Measurements from ENCODE around the gene PREP. TPM values are rescaled to one million over a fixed set of nuclear protein-coding genes. Genes with fewer than 3 reads are reported as not detected.

The PREP gene
- total RNA-seq, 1 donor from 2014 or later, result 21.4 TPM

- no peak overlapping the region for H3K4me3 ChIP-seq (ENCODE audit: low read length in 3 of 3)
- H3K36me3 ChIP-seq (ENCODE audit: control insufficient read depth in 3 of 3, insufficient read depth in 3 of 3, low read length in 3 of 3), result peaks cover 12 to 14% (median 14%) of the 10 kb centered on the region in 3 donors
- no peak overlapping the region for H3K27ac ChIP-seq (ENCODE audit: low read depth, low read length)
- no peaks in the 10 kb centered on the region for H3K9me3 ChIP-seq (ENCODE audit: control insufficient read depth in 3 of 3, low read length in 3 of 3)
- H3K27me3 ChIP-seq (ENCODE audit: control insufficient read depth in 3 of 3, insufficient read depth in 3 of 3, low read length in 3 of 3), result no peaks in the 10 kb centered on the region
- H3K4me1 ChIP-seq (ENCODE audit: control insufficient read depth in 3 of 3, insufficient read depth in 3 of 3, low read length in 3 of 3), result peaks cover 27 to 42% (median 28%) of the 10 kb centered on the region in 3 donors
- H3K9ac ChIP-seq (ENCODE audit: low read depth in 1 of 3, low read length in 3 of 3), result peak overlapping the region in 1 of 3 donors; percentile 16
Observed at GRCh38 chr6:105398859-105399258, 4.0 kb downstream of the PREP start.

GRCh38 chr6:105397987-105398386 lies 4.9 kb downstream of the PREP start:
- Histone ChIP-seq H3K27me3 (ENCODE audit: control insufficient read depth in 3 of 3, insufficient read depth in 3 of 3, low read length in 3 of 3) (no peaks in the 10 kb centered on the region), H3K4me1 (ENCODE audit: control insufficient read depth in 3 of 3, insufficient read depth in 3 of 3, low read length in 3 of 3) (peaks cover 23 to 37% (median 27%) of the 10 kb centered on the region in 3 donors), H3K9me3 (ENCODE audit: control insufficient read depth in 3 of 3, low read length in 3 of 3) (no peaks in the 10 kb centered on the region), H3K27ac (ENCODE audit: low read depth, low read length) (no peak overlapping the region), H3K4me3 (ENCODE audit: low read length in 3 of 3) (no peak overlapping the region), H3K36me3 (ENCODE audit: control insufficient read depth in 3 of 3, insufficient read depth in 3 of 3, low read length in 3 of 3) (peaks cover 12 to 14% (median 14%) of the 10 kb centered on the region in 3 donors), H3K9ac (ENCODE audit: low read depth in 1 of 3, low read length in 3 of 3) (peak overlapping the region in 1 of 3 donors; percentile 19)

GRCh38 chr6:105391705-105392104 lies 11.2 kb downstream of the PREP start:
- peaks cover 12 to 17% (median 14%) of the 10 kb centered on the region in 3 donors for H3K36me3 ChIP-seq (ENCODE audit: control insufficient read depth in 3 of 3, insufficient read depth in 3 of 3, low read length in 3 of 3)
- no peaks in the 10 kb centered on the region for H3K9me3 ChIP-seq (ENCODE audit: control insufficient read depth in 3 of 3, low read length in 3 of 3)

GRCh38 chr6:105389543-105389942 lies 13.3 kb downstream of the PREP start:
- H3K27me3 ChIP-seq (ENCODE audit: control insufficient read depth in 3 of 3, insufficient read depth in 3 of 3, low read length in 3 of 3), result no peaks in the 10 kb centered on the region
- H3K9ac ChIP-seq (ENCODE audit: low read depth in 1 of 3, low read length in 3 of 3), result peak overlapping the region in 1 of 3 donors; percentile 20
- H3K9me3 ChIP-seq (ENCODE audit: control insufficient read depth in 3 of 3, low read length in 3 of 3), result no peaks in the 10 kb centered on the region
- no peak overlapping the region for H3K27ac ChIP-seq (ENCODE audit: low read depth, low read length)
- H3K4me1 ChIP-seq (ENCODE audit: control insufficient read depth in 3 of 3, insufficient read depth in 3 of 3, low read length in 3 of 3), result peaks cover 5 to 17% (median 5%) of the 10 kb centered on the region in 3 donors
- H3K36me3 ChIP-seq (ENCODE audit: control insufficient read depth in 3 of 3, insufficient read depth in 3 of 3, low read length in 3 of 3), result peaks cover 0 to 5% (median 3%) of the 10 kb centered on the region in 3 donors
- no peak overlapping the region for H3K4me3 ChIP-seq (ENCODE audit: low read length in 3 of 3)

More at GRCh38 chr6:105391705-105392104, 11.2 kb downstream of the PREP start:
- Histone ChIP-seq H3K4me3 (ENCODE audit: low read length in 3 of 3) (no peak overlapping the region), H3K9ac (ENCODE audit: low read depth in 1 of 3, low read length in 3 of 3) (no peak overlapping the region), H3K27ac (ENCODE audit: low read depth, low read length) (no peak overlapping the region), H3K4me1 (ENCODE audit: control insufficient read depth in 3 of 3, insufficient read depth in 3 of 3, low read length in 3 of 3) (peaks cover 5 to 14% (median 5%) of the 10 kb centered on the region in 3 donors), H3K27me3 (ENCODE audit: control insufficient read depth in 3 of 3, insufficient read depth in 3 of 3, low read length in 3 of 3) (no peaks in the 10 kb centered on the region)

GRCh38 chr6:105388392-105388791 lies 14.5 kb downstream of the PREP start:
- Histone ChIP-seq H3K36me3 (ENCODE audit: control insufficient read depth in 3 of 3, insufficient read depth in 3 of 3, low read length in 3 of 3) (peaks cover 0 to 9% (median 3%) of the 10 kb centered on the region in 3 donors), H3K27ac (ENCODE audit: low read depth, low read length) (no peak overlapping the region), H3K9me3 (ENCODE audit: control insufficient read depth in 3 of 3, low read length in 3 of 3) (no peaks in the 10 kb centered on the region), H3K9ac (ENCODE audit: low read depth in 1 of 3, low read length in 3 of 3) (no peak overlapping the region), H3K4me1 (ENCODE audit: control insufficient read depth in 3 of 3, insufficient read depth in 3 of 3, low read length in 3 of 3) (peaks cover 5 to 20% (median 5%) of the 10 kb centered on the region in 3 donors), H3K4me3 (ENCODE audit: low read length in 3 of 3) (no peak overlapping the region), H3K27me3 (ENCODE audit: control insufficient read depth in 3 of 3, insufficient read depth in 3 of 3, low read length in 3 of 3) (no peaks in the 10 kb centered on the region)

GRCh38 chr6:105384004-105384403 lies 18.9 kb downstream of the PREP start:
- no peak overlapping the region for H3K4me3 ChIP-seq (ENCODE audit: low read length in 3 of 3)
- no peak overlapping the region for H3K9ac ChIP-seq (ENCODE audit: low read depth in 1 of 3, low read length in 3 of 3)
- H3K27ac ChIP-seq (ENCODE audit: low read depth, low read length), result no peak overlapping the region
- no peaks in the 10 kb centered on the region for H3K27me3 ChIP-seq (ENCODE audit: control insufficient read depth in 3 of 3, insufficient read depth in 3 of 3, low read length in 3 of 3)
- H3K36me3 ChIP-seq (ENCODE audit: control insufficient read depth in 3 of 3, insufficient read depth in 3 of 3, low read length in 3 of 3), result peaks cover 0 to 9% (median 2%) of the 10 kb centered on the region in 3 donors
- peaks cover 0 to 11% (median 0%) of the 10 kb centered on the region in 3 donors for H3K4me1 ChIP-seq (ENCODE audit: control insufficient read depth in 3 of 3, insufficient read depth in 3 of 3, low read length in 3 of 3)
- no peaks in the 10 kb centered on the region for H3K9me3 ChIP-seq (ENCODE audit: control insufficient read depth in 3 of 3, low read length in 3 of 3)

- no peaks in the 10 kb centered on the region for H3K9me3 ChIP-seq (ENCODE audit: control insufficient read depth in 3 of 3, low read length in 3 of 3)
- peaks cover 0 to 11% (median 0%) of the 10 kb centered on the region in 3 donors for H3K4me1 ChIP-seq (ENCODE audit: control insufficient read depth in 3 of 3, insufficient read depth in 3 of 3, low read length in 3 of 3)
- peaks cover 0 to 9% (median 2%) of the 10 kb centered on the region in 3 donors for H3K36me3 ChIP-seq (ENCODE audit: control insufficient read depth in 3 of 3, insufficient read depth in 3 of 3, low read length in 3 of 3)
- H3K27me3 ChIP-seq (ENCODE audit: control insufficient read depth in 3 of 3, insufficient read depth in 3 of 3, low read length in 3 of 3), result no peaks in the 10 kb centered on the region
- H3K9ac ChIP-seq (ENCODE audit: low read depth in 1 of 3, low read length in 3 of 3), result no peak overlapping the region
- no peak overlapping the region for H3K27ac ChIP-seq (ENCODE audit: low read depth, low read length)
- no peak overlapping the region for H3K4me3 ChIP-seq (ENCODE audit: low read length in 3 of 3)
Observed at GRCh38 chr6:105382958-105383357, 19.9 kb downstream of the PREP start.

GRCh38 chr6:105382496-105382895 lies 20.4 kb downstream of the PREP start:
- H3K36me3 ChIP-seq (ENCODE audit: control insufficient read depth in 3 of 3, insufficient read depth in 3 of 3, low read length in 3 of 3), result peaks cover 0 to 9% (median 2%) of the 10 kb centered on the region in 3 donors
- H3K9ac ChIP-seq (ENCODE audit: low read depth in 1 of 3, low read length in 3 of 3), result no peak overlapping the region
- no peaks in the 10 kb centered on the region for H3K9me3 ChIP-seq (ENCODE audit: control insufficient read depth in 3 of 3, low read length in 3 of 3)
- H3K4me1 ChIP-seq (ENCODE audit: control insufficient read depth in 3 of 3, insufficient read depth in 3 of 3, low read length in 3 of 3), result peaks cover 0 to 11% (median 0%) of the 10 kb centered on the region in 3 donors
- H3K4me3 ChIP-seq (ENCODE audit: low read length in 3 of 3), result no peak overlapping the region
- no peak overlapping the region for H3K27ac ChIP-seq (ENCODE audit: low read depth, low read length)
- no peaks in the 10 kb centered on the region for H3K27me3 ChIP-seq (ENCODE audit: control insufficient read depth in 3 of 3, insufficient read depth in 3 of 3, low read length in 3 of 3)

GRCh38 chr6:105380634-105381033 lies 22.2 kb downstream of the PREP start:
- Histone ChIP-seq H3K9ac (ENCODE audit: low read depth in 1 of 3, low read length in 3 of 3) (no peak overlapping the region), H3K27me3 (ENCODE audit: control insufficient read depth in 3 of 3, insufficient read depth in 3 of 3, low read length in 3 of 3) (no peaks in the 10 kb centered on the region), H3K36me3 (ENCODE audit: control insufficient read depth in 3 of 3, insufficient read depth in 3 of 3, low read length in 3 of 3) (peaks cover 6 to 13% (median 9%) of the 10 kb centered on the region in 3 donors), H3K4me1 (ENCODE audit: control insufficient read depth in 3 of 3, insufficient read depth in 3 of 3, low read length in 3 of 3) (peaks cover 0 to 11% (median 0%) of the 10 kb centered on the region in 3 donors), H3K27ac (ENCODE audit: low read depth, low read length) (no peak overlapping the region), H3K9me3 (ENCODE audit: control insufficient read depth in 3 of 3, low read length in 3 of 3) (no peaks in the 10 kb centered on the region), H3K4me3 (ENCODE audit: low read length in 3 of 3) (no peak overlapping the region)

GRCh38 chr6:105375797-105376196 lies 27.1 kb downstream of the PREP start:
- no peak overlapping the region for H3K9ac ChIP-seq (ENCODE audit: low read depth in 1 of 3, low read length in 3 of 3)
- no peak overlapping the region for H3K27ac ChIP-seq (ENCODE audit: low read depth, low read length)
- no peaks in the 10 kb centered on the region for H3K27me3 ChIP-seq (ENCODE audit: control insufficient read depth in 3 of 3, insufficient read depth in 3 of 3, low read length in 3 of 3)
- H3K9me3 ChIP-seq (ENCODE audit: control insufficient read depth in 3 of 3, low read length in 3 of 3), result no peaks in the 10 kb centered on the region
- no peak overlapping the region for H3K4me3 ChIP-seq (ENCODE audit: low read length in 3 of 3)
- H3K4me1 ChIP-seq (ENCODE audit: control insufficient read depth in 3 of 3, insufficient read depth in 3 of 3, low read length in 3 of 3), result peaks cover 0 to 5% (median 0%) of the 10 kb centered on the region in 3 donors
- peaks cover 31 to 40% (median 34%) of the 10 kb centered on the region in 3 donors for H3K36me3 ChIP-seq (ENCODE audit: control insufficient read depth in 3 of 3, insufficient read depth in 3 of 3, low read length in 3 of 3)
